ENCODE results near the gene CXCL6.

The CXCL6 gene

GRCh38 chr4:73836373-73837279, at the start of gene CXCL6:
TSS of gene CXCL6 (plus strand) at chr4:73836678. CDS start at chr4:73836751, 73 bp downstream.
- DNase-seq: peak; percentile 54

GRCh38 chr4:73788411-73788810, 48.1 kb upstream of the CXCL6 start:
- DNase-seq: no peak

- DNase-seq: no peak
Observed at GRCh38 chr4:73798842-73799241, 37.6 kb upstream of the CXCL6 start.

- no peak for DNase-seq
Observed at GRCh38 chr4:73800206-73800605, 36.3 kb upstream of the CXCL6 start.

GRCh38 chr4:73801692-73802091, 34.8 kb upstream of the CXCL6 start:
- peak; percentile 14 for DNase-seq

- DNase-seq: no peak
Observed at GRCh38 chr4:73803213-73803612, 33.3 kb upstream of the CXCL6 start.

- DNase-seq: no peak
Observed at GRCh38 chr4:73810191-73810590, 26.3 kb upstream of the CXCL6 start.

- DNase-seq: no peak
Observed at GRCh38 chr4:73811841-73812240, 24.6 kb upstream of the CXCL6 start.

GRCh38 chr4:73814679-73815078, 21.8 kb upstream of the CXCL6 start:
- DNase-seq: no peak

GRCh38 chr4:73815145-73815544, 21.3 kb upstream of the CXCL6 start:
- DNase-seq: peak; percentile 87

- DNase-seq: peak; percentile 75
Observed at GRCh38 chr4:73816814-73817213, 19.7 kb upstream of the CXCL6 start.

- peak; percentile 91 for DNase-seq
Observed at GRCh38 chr4:73817341-73817740, 19.1 kb upstream of the CXCL6 start.

- no peak for DNase-seq
Observed at GRCh38 chr4:73821325-73821724, 15.2 kb upstream of the CXCL6 start.

GRCh38 chr4:73822389-73822788, 14.1 kb upstream of the CXCL6 start:
- DNase-seq: no peak

- no peak for DNase-seq
Observed at GRCh38 chr4:73822812-73823504, 13.5 kb upstream of the CXCL6 start.

- DNase-seq: no peak
Observed at GRCh38 chr4:73823760-73824159, 12.7 kb upstream of the CXCL6 start.

- DNase-seq: no peak
Observed at GRCh38 chr4:73828956-73829355, 7.5 kb upstream of the CXCL6 start.

GRCh38 chr4:73831569-73831968, 4.9 kb upstream of the CXCL6 start:
- no peak for DNase-seq

- no peak for DNase-seq
Observed at GRCh38 chr4:73832651-73833237, 3.7 kb upstream of the CXCL6 start.

GRCh38 chr4:73839071-73839470, 2.6 kb downstream of the CXCL6 start:
- no peak for DNase-seq

- DNase-seq: no peak
Observed at GRCh38 chr4:73839715-73840114, 3.2 kb downstream of the CXCL6 start.

- DNase-seq: no peak
Observed at GRCh38 chr4:73841243-73841925, 4.9 kb downstream of the CXCL6 start.

GRCh38 chr4:73842696-73843095, 6.2 kb downstream of the CXCL6 start:
- no peak for DNase-seq

Measured in NCI-H510A treated with DMSO at 0.1 percent for 48 hours (cell line).